Measurements from ENCODE around the gene C1orf87.

DNA sequence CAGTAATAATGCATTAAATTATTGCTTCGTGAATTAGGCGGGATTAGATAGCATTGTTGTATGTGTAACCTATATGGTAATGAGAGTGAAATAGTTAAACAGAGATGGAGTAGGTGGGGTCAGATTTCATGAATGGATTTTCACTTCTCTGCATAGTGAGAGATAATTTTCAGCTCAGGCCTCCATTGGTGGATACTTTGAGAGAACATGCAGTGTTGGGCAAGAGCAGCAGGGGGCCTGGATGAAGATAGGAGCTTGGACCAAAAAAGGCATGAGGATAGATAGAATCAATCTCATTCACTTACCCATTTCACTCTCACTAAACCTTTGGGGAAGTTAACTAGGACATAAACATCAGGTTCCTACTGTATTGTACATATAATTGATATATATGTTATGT, 39.5 kb upstream of the C1orf87 start:
- TF ChIP-seq POLR2AphosphoS5 (IDR thresholded peaks at IDR 0.05) (no peak), POLR2A (IDR thresholded peaks at IDR 0.05) (no peak)
- TF ChIP-seq, protein P1, sequence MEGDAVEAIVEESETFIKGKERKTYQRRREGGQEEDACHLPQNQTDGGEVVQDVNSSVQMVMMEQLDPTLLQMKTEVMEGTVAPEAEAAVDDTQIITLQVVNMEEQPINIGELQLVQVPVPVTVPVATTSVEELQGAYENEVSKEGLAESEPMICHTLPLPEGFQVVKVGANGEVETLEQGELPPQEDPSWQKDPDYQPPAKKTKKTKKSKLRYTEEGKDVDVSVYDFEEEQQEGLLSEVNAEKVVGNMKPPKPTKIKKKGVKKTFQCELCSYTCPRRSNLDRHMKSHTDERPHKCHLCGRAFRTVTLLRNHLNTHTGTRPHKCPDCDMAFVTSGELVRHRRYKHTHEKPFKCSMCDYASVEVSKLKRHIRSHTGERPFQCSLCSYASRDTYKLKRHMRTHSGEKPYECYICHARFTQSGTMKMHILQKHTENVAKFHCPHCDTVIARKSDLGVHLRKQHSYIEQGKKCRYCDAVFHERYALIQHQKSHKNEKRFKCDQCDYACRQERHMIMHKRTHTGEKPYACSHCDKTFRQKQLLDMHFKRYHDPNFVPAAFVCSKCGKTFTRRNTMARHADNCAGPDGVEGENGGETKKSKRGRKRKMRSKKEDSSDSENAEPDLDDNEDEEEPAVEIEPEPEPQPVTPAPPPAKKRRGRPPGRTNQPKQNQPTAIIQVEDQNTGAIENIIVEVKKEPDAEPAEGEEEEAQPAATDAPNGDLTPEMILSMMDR (IDR thresholded peaks at IDR 0.05 in 8 of 11, conservative IDR thresholded peaks at IDR 0.05 in 3 of 11), result no peak

Data from spleen (tissue), 7 donors.